ENCODE measurements around the gene DPP8.
"Not testable (repeated sequence)": the region's sequence is repeated elsewhere in the genome, so short reads cannot be mapped to it uniquely, and the experiment has no call there.

Gene DPP8

DNA sequence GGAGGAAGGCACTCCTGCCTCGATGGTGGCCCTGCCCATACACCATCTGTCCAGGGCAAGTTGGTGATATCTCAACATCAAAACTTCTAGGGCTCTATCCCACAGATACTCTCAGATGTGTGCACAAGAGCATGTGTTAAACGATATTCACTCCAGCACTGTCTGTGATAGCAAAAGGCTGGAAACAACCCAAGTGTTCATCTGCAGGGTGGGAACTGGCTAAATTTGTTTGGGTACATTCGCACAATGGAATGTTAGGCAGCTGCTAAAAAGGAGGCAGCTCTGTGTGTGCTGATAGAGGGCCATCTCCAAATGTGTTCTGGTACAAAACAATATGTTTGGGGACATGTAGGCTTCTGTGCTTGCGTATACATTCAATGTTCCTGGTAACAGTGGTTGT is 114.5 kb downstream of the DPP8 start:
- no peak for DNase-seq (ENCODE audit: low read depth)

DNA sequence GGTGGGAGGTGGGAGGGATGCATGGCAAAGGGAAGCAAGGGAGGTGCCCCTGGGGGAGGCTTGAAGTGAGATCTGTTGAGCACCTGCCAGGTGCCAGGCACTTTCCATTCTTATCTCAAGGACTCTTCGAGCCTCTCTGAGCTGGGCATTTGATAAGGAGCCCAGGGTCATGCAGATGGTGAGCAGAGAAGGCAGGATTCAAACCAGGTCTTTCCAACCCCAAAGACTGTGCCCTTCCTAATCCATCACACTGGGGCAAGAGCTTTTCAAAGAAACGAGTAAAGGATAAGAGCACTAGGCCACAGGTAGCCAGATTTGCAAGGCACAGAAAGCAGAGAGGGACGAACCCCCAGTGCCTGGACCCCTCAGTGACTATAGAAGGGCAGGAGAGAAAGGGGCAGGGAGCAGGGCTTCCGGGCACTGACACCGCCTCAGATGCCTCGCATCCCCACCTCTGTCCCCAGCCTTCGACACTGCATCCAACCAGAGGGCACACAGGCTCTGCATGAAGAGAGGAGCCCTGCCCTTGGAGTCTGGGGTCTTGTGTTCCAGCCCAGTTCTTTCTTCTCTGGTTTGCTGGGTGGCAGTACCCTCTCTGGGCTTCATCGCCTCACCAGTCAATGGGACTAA is 115.8 kb downstream of the DPP8 start:
- DNase-seq (ENCODE audit: low read depth): no peak

DNA sequence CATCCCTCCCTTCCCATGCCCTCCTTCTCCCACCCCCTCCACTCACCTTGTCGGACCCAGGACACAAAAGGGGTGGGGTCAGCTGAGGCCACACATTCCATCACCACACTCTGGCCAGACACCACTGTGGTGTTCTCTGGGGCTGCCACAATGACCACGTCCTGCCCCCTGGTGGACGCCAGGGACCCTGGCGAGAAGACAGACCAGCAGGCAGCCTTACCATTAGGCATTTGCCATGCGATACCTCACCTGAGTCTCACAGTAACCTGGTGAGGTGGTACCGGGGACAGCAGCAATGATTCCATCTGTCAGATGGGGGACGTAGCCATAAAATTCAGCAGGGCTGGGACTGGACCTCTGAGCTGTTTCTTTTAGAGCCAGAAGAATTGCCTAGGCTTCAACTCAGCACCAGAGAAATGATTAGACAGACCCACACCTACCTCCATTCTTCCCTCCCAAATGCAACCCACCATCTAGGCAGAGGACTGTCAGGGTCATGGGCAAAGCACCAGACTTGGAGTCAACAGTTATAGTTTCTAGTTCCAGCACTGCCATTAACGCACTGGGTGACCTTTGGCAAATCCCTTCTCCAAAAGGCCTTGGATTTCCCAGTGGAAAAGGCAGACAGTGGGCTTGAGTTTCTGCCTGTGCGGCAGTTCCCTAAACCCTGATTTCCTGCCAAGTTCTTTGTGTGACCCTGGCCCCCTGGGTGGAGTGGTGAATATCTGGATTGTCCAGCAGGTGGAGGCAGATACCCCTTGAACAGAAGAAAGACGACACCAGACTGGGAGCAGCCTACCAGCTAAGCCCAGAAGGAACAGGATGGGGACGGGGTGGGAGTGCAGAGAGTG is 116.5 kb downstream of the DPP8 start:
- DNase-seq (ENCODE audit: low read depth): peak; percentile 79

DNA sequence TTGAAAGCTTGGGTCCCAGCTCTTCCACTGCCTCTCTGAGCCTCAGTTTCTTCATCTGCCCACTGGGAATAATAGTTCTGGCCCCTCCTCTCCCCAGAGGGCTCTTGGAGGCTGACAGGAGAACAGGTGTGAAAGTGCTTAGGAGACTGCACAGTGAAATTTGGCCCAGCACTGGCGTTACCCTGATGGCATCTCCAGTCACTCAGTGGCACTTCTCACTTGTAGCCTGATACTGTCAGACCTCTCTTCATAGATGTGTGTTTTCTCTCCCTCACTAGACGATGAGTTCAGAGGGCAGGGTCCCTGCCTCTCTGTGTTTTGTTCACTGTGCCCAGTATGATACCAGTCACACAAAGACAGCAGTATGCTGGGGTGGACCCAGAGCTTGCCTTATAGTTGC is 117.5 kb downstream of the DPP8 start:
- no peak for DNase-seq (ENCODE audit: low read depth)

DNA sequence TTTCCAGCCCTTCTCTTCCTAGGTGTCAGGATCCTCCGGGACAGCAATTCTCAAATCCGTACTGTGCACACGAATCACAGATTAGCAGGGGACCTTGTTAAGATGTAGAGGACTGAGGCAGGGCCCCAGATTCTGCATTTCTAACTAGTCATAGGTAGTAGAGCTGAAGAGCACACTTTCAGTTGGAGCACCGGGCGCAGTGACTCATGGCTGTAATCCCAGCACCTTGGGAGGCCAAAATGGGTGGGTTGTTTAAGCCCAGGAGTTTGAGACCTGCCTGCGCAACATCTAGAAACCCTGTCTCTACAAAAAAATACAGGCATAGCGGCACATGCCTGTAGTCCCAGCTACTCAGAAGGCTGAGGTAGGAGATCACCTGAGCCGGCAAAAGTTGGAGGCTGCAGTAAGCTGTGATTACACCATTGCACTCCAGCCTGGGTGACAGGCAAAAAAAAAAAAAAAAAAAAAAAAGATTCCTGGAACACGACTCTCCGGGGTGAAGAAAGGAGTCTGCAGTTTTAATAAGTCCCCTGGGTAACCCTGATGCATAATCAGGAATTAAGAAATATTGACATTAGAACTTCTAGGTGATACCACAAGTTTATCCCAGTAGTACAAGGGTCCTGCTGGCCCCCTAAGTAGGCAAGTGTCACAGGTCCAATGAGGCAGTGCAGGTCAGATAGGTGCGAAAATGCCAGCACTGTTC is 118.3 kb downstream of the DPP8 start:
- DNase-seq (ENCODE audit: low read depth): no peak

DNA sequence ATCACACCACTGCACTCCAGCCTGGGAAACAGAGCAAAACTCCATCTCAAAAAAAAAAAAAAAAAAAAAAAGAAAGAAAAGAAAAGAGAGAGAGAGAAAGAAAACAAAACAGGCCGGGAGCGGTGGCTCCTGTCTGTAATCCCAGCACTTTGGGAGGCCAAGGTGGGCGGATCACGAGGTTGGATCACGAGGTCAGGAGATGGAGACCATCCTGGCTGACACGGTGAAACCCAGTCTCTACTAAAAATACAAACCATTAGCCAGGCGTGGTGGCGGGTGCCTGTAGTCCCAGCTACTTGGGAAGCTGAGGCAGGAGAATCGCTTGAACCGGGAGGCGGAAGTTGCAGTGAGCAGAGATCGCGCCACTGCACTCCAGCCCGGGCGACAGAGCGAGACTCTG is 119.0 kb downstream of the DPP8 start:
- not testable (repeated sequence) for DNase-seq (ENCODE audit: low read depth)

DNA sequence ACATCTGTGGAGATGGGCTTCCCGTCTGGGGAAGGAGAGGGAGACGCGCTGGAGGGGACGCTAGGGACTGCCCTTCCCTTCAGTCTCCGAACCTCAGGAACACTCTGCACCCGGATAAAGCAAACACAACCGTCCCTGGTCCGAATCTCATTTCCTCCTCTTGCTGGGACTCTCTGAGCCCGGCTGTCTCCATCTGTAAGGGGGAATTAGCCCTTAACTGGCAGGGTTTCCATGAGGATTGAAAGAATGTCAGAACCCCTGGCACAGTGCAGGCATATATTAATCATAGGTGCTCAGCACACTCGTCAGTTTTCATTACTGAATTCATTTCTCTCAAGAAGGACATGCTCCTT is 120.5 kb downstream of the DPP8 start:
- DNase-seq (ENCODE audit: low read depth): no peak

DNA sequence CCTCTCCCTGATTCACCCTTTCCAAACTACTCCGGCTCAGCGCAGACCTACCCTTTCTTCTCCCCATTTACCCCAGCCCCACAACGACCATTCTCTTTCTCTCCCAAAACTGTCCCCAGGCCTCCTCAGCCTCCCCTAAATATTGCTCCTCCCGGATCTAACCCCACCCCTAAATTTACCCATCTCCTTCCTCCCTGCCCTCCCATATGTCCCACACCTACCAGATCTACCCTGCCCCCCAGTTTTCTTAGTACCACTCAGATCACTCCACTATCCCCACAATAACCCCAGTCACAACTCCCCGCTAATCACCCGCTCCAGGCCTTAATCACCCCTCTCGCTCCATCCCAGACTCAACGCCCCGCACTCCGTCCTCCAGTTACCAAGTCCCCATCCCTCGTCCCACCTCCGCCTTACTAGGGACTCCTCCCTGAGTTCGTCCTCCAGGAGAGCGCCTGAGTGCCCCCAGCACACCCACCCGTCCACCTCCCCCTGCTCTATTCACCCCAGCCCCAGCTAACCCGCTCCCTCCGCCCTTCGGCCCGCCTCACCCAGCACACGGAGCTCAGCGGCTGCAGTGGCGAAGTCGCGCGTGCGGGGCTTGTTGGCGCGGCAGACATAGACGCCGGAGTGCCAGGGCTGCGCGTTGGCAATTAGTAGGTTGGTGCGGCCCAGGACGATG is 121.1 kb downstream of the DPP8 start:
- no peak for DNase-seq (ENCODE audit: low read depth)

DNA sequence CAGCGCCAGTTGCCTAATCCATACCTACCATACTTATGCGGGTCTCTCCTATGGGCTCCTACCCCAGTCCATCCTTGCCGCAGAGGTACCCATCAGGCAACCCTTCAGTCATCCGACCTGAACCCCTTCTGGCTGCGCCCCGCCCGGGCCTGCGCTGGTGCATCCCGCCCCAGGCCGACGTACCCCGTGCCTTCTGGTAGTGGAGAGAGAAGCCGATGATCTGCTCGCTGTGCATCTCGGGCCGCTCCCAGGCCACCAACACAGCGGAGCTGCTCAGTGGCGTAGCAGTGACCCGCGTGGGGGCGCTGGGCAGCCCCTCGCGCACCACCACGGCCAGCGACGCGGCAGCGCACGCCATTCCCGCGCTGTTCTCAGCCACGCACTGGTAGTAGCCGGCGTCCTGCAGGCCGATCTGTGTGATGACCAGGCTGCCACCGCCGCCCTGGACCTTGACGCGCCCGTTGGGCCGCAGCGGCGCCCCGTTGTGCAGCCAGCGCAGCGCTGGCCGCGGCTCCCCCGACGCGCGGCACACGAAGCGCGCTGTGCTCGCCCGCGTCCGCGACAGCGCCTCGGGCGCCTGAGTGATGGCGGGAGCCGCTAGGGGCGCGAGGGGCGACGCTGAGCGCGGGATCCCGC is 121.8 kb downstream of the DPP8 start:
- DNase-seq (ENCODE audit: low read depth): no peak

DNA sequence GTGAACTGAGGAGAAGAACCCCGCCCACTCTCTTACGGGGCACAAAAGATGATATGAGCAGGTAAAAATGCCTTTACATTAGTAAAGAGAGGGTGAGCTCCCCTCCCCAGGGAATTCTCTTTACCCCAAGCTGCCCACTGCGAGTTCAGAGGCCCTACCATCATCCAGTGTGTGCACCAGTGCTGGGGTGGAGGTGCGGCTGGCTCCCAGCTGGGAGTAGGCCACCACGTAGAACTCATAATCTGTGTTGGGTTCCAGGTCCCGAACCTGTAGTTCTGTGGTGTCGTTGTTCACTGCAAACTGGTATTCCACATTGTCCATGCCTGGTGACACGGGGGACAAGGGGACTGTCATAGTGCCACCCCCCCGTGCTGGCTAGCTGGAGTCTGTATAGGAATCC is 122.6 kb downstream of the DPP8 start:
- no peak for DNase-seq (ENCODE audit: low read depth)

DNA sequence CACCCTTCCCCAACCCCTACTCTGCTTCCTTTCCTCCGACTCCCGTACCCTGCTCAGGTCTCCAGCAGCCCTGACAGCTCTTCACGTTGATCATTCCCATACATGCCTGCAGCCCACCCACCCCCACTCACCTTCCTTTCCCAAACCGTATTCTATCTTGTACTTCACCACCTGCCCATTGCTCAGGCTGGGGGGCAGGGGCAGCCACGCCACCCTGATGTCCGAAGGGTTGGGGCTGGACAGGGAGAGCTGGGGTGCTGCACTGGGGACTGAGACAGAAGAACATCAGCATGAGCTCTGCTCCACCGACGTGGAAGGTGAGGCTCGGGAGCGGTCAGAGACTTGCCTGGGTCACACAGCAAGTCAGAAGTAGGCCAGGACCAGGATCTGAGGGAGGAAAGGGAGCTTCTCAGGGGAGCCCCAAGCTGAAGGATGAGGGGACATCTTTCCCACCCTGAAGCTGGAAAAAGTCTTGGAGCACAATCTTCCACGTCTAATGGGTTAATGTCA is 123.2 kb downstream of the DPP8 start:
- DNase-seq (ENCODE audit: low read depth): no peak

DNA sequence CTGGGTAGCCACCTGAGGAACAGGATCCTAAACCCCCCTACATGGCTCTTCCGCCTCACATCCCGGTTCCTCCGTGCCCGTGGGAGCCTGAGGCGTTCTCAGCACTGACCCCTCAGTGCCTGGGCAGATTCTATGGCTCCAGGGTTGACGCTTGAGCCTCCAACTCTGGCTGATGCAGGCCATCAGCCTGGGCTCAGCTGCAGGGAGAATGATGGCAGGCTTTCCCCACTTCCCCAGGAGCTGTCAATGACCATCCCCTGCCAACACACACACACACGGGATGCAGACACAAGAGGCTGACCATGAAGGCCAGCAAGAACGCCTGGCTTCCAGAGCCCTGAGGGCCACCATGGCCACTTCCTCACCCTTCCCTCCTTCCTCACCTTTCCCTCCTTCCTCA is 123.9 kb downstream of the DPP8 start:
- no peak for DNase-seq (ENCODE audit: low read depth)

DNA sequence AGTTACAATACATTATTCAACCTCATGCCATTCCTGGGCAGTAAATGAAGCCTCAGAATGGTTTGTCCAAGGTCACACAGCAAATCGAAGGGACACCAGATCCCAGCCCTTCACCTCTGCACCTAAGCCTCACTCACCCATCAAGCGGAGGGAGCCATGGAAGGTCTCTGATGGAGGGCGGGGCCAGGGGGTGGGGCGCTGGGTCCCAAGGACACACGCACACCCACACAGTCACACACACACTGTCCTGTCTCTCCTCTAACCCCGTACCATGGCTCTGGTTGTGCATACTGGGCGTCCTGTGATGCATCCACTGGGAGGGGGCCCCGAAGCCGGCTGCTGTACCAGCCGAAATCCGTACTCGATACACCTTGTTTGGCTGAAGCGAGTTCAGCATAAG is 124.4 kb downstream of the DPP8 start:
- no peak for DNase-seq (ENCODE audit: low read depth)

Data from ELR (cell line).